Sigmoid colon (tissue), 3 donors: ENCODE measurements around the gene OR3A3.

Experiments used
- POLR2A ChIP-seq, 2 donors: fragments of 450-650 bp; IDR thresholded peaks; one replicate each; pipeline ENCODE4 v1.6.1; 2016; ENCODE audit warnings: antibody characterized with exemption in 2 of 2, mild to moderate bottlenecking in 2 of 2, moderate library complexity in 2 of 2
- TF ChIP-seq, protein P1 (sequence below), 4 experiments: fragments of 450-650 bp in 3 of 4; fragments of 200-600 bp in 1 of 4; IDR thresholded peaks; one replicate each; pipeline ENCODE4 v1.5.1; 2016 to 2019; ENCODE audit warnings: antibody characterized with exemption in 4 of 4, mild to moderate bottlenecking in 3 of 4, moderate library complexity in 2 of 4

DNA sequence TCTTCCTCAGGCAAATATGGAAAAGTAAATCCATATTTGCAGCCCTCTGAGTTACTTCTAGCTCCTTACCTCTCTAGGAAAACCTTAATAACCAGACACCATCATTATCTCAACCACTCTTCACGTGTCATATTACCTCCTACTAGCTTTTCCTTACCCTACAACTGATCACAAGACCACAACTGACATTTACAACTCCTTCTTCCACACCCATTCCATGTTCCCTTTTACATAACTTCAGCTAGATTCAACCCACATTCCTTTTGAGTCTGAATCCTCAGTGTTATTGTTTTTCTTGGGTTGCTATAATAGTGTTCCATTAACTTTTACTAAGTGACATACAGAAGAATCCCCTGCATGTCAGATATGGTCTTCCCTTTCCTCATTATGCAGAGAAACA is 27.2 kb downstream of the OR3A3 start:
- TF ChIP-seq POLR2A (IDR thresholded peaks at IDR 0.05) = no peak
- TF ChIP-seq, protein P1, sequence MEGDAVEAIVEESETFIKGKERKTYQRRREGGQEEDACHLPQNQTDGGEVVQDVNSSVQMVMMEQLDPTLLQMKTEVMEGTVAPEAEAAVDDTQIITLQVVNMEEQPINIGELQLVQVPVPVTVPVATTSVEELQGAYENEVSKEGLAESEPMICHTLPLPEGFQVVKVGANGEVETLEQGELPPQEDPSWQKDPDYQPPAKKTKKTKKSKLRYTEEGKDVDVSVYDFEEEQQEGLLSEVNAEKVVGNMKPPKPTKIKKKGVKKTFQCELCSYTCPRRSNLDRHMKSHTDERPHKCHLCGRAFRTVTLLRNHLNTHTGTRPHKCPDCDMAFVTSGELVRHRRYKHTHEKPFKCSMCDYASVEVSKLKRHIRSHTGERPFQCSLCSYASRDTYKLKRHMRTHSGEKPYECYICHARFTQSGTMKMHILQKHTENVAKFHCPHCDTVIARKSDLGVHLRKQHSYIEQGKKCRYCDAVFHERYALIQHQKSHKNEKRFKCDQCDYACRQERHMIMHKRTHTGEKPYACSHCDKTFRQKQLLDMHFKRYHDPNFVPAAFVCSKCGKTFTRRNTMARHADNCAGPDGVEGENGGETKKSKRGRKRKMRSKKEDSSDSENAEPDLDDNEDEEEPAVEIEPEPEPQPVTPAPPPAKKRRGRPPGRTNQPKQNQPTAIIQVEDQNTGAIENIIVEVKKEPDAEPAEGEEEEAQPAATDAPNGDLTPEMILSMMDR (IDR thresholded peaks at IDR 0.05) = no peak
